ENCODE measurements around the gene ZNF222. TPM values are rescaled to one million over a fixed set of nuclear protein-coding genes. Genes with fewer than 3 reads are reported as not detected.

ZNF222 gene
- total RNA-seq, 1 experiment from 2014 or later, result 5.4 TPM

- Histone ChIP-seq H2AFZ (ENCODE audit: low read length) (no peak overlapping the region), H3K9ac (ENCODE audit: extremely low read depth, insufficient read length, low read length) (no peak overlapping the region), H3K79me2 (ENCODE audit: insufficient read depth, low read length) (no peaks in the 10 kb centered on the region), H2BK12ac (ENCODE audit: insufficient read length, low read depth, low read length) (no peak overlapping the region), H3K9me3 (ENCODE audit: control insufficient read depth, low read depth, low read length) (no peaks in the 10 kb centered on the region), H3K27me3 (ENCODE audit: insufficient read depth, low read length) (no peaks in the 10 kb centered on the region), H3K79me1 (ENCODE audit: insufficient read depth, low read depth, low read length, poor library complexity, severe bottlenecking) (no peaks in the 10 kb centered on the region), H3K4me1 (ENCODE audit: insufficient read depth, low read length) (no peaks in the 10 kb centered on the region), H4K5ac (ENCODE audit: insufficient read length, low read depth, low read length) (no peak overlapping the region), H2BK20ac (ENCODE audit: low read depth, low read length, poor library complexity, severe bottlenecking) (no peak overlapping the region), H2BK15ac (ENCODE audit: low read depth, low read length) (no peak overlapping the region), H3K27ac (ENCODE audit: insufficient read length, low read depth, low read length) (no peak overlapping the region), H3K23me2 (ENCODE audit: insufficient read length, low read depth, low read length, poor library complexity, severe bottlenecking) (no peaks in the 10 kb centered on the region), H2AK5ac (ENCODE audit: insufficient read length, low read length) (no peak overlapping the region), H3K4ac (ENCODE audit: low read depth, low read length) (no peak overlapping the region), H3K14ac (ENCODE audit: insufficient read depth, low read length) (no peak overlapping the region), H2BK5ac (ENCODE audit: insufficient read length, low read length) (no peak overlapping the region), H4K8ac (replicated peaks; ENCODE audit: insufficient read length, low read depth, low read length) (no peak overlapping the region), H3T11ph (ENCODE audit: low read length) (no peak overlapping the region), H3K56ac (ENCODE audit: insufficient read length, low read depth, low read length) (no peak overlapping the region), H4K91ac (ENCODE audit: insufficient read length, low read depth, low read length) (no peak overlapping the region), H3K18ac (ENCODE audit: insufficient read length, low read depth, low read length) (no peak overlapping the region), H2BK120ac (ENCODE audit: low read depth, low read length, poor library complexity, severe bottlenecking) (no peak overlapping the region), H4K20me1 (ENCODE audit: control insufficient read depth, insufficient read depth, insufficient read length) (no peaks in the 10 kb centered on the region), H3K23ac (ENCODE audit: insufficient read length, low read depth, low read length) (no peak overlapping the region), H3K4me2 (ENCODE audit: insufficient read depth, insufficient read length, low read length) (no peak overlapping the region)
- Mint-ChIP-seq H3K27me3 (ENCODE audit: low read depth) (peaks cover 3% of the 10 kb centered on the region; the same call in 1 of the 2 replicates), H3K4me3 (no peak overlapping the region), H3K27ac (no peak overlapping the region), H3K36me3 (ENCODE audit: insufficient read depth in 1 of 3, low read depth in 3 of 3) (peaks cover 19 to 31% (median 23%) of the 10 kb centered on the region in 3 experiments), H3K4me1 (peaks cover 6 to 7% of the 10 kb centered on the region in 2 experiments; a peak in 3 of 4 replicates), H3K9me3 (peaks cover 0 to 20% of the 10 kb centered on the region in 2 experiments; a peak in 4 of 5 replicates)
- TF ChIP-seq, protein P1, sequence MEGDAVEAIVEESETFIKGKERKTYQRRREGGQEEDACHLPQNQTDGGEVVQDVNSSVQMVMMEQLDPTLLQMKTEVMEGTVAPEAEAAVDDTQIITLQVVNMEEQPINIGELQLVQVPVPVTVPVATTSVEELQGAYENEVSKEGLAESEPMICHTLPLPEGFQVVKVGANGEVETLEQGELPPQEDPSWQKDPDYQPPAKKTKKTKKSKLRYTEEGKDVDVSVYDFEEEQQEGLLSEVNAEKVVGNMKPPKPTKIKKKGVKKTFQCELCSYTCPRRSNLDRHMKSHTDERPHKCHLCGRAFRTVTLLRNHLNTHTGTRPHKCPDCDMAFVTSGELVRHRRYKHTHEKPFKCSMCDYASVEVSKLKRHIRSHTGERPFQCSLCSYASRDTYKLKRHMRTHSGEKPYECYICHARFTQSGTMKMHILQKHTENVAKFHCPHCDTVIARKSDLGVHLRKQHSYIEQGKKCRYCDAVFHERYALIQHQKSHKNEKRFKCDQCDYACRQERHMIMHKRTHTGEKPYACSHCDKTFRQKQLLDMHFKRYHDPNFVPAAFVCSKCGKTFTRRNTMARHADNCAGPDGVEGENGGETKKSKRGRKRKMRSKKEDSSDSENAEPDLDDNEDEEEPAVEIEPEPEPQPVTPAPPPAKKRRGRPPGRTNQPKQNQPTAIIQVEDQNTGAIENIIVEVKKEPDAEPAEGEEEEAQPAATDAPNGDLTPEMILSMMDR (conservative IDR thresholded peaks at IDR 0.05), result no peak
- DNase-seq, result no peak
- no CpG with 5 or more reads among the region's 10 CpGs for WGBS (ENCODE audit: extremely low coverage, insufficient read length, low lambda C conversion rate)
Measured at GRCh38 chr19:43997631-43998290, 27.4 kb upstream of the ZNF222 start.

All from H9 (cell line).